ENCODE data around the gene HES4. TPM values are rescaled to one million over a fixed set of nuclear protein-coding genes. Genes with fewer than 3 reads are reported as not detected.

Gene HES4
- total and polyA plus RNA-seq, 10 of the 15 experiments (the other 5 are each of a cell fraction or from before 2014, with no cell fraction given): 0.44 to 1.7 (median 0.85) TPM; not detected in 5

DNA sequence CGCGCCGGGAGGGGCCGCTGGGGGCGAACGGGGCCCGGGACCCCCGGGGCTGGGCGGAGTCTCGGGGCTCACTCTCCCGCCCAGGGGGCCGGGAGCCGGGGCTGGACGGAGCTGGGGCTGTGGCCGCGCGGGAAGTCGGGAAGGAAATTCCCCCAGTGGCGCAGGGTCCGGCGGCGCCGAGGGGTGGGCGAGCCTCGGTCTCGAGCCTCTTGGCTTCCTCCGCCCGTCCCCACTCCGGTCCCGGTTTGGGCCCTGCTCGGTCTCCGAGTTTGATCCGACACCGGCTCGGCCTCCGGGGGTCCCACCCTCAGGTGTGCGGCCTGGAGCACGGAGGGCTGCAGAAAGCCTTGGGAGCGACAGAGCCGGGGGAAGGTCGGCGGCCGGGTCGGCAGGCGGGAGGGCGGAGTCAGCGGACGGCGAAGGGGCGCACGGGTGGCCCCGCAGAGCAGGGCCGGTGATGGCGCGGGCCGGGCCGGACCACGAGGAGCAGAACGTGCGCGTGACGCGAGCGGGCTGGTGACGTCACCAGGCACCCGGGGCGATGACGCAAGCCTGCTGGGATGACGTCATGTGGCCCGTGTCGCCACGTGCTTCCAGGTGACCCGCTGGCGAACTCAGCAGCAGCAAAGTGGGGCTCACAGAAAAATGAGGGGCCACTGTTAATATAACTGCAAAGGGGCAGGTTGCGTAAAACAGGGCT, 610 bp upstream of the HES4 start (continued):
- TF ChIP-seq FOS (IDR thresholded peaks at IDR 0.05; ENCODE audit: borderline replicate concordance, extremely low read depth, insufficient read length) (no peak), RAD51 (IDR thresholded peaks at IDR 0.05) (peak; percentile 70), CREM (IDR thresholded peaks at IDR 0.05; ENCODE audit: low read depth) (peak; percentile 99), IKZF1 (conservative IDR thresholded peaks at IDR 0.05) (peak; percentile 83), NBN (IDR thresholded peaks at IDR 0.05) (peak; percentile 99), BHLHE40 (IDR thresholded peaks at IDR 0.05; ENCODE audit: borderline replicate concordance in 1 of 2, low read depth in 2 of 2, low read length in 1 of 2) (peak; percentile 90 to 99), CBX5 (IDR thresholded peaks at IDR 0.05; ENCODE audit: low read depth) (no peak), GATAD2B (conservative IDR thresholded peaks at IDR 0.05; ENCODE audit: low read depth) (peak; percentile 65), RELA (IDR thresholded peaks at IDR 0.05; ENCODE audit: borderline replicate concordance, partially characterized antibody) (peak; percentile 26), STAT1 (conservative IDR thresholded peaks at IDR 0.05) (no peak), POLR2AphosphoS5 (IDR thresholded peaks at IDR 0.05; ENCODE audit: low read length) (peak; percentile 27; the same call in 1 of the 2 replicates), SUZ12 (IDR thresholded peaks at IDR 0.05; ENCODE audit: unreplicated experiment) (peak; percentile 40), BRCA1 (IDR thresholded peaks at IDR 0.05; ENCODE audit: low read depth, low read length) (no peak), JUNB (IDR thresholded peaks at IDR 0.05) (peak; percentile 26; the same call in 1 of the 2 replicates), ATF7 (IDR thresholded peaks at IDR 0.05; ENCODE audit: low read depth) (peak; percentile 99), JUND (IDR thresholded peaks at IDR 0.05; ENCODE audit: low read depth, low read length) (peak; percentile 93), CHD2 (IDR thresholded peaks at IDR 0.05; ENCODE audit: borderline replicate concordance, low read depth, low read length) (0 out of 2 replicates have a peak, but pooled peaks have one; percentile 38), SRF (IDR thresholded peaks at IDR 0.05; ENCODE audit: low read depth in 2 of 2, low read length in 2 of 2) (no peak), RUNX3 (IDR thresholded peaks at IDR 0.05; ENCODE audit: low read length) (0 out of 2 replicates have a peak, but pooled peaks have one; percentile 45), CBFB (IDR thresholded peaks at IDR 0.05; ENCODE audit: low read depth) (no peak), NR2F1 (conservative IDR thresholded peaks at IDR 0.05) (peak; percentile 76), MYC (IDR thresholded peaks at IDR 0.05; ENCODE audit: insufficient read depth, insufficient read length, insufficient replicate concordance, low read length, severe bottlenecking) (peak; percentile 70), RB1 (IDR thresholded peaks at IDR 0.05; ENCODE audit: borderline replicate concordance) (peak; percentile 36; the same call in 1 of the 2 replicates), SMARCA5 (IDR thresholded peaks at IDR 0.05) (peak; percentile 82), LARP7 (IDR thresholded peaks at IDR 0.05) (peak; percentile 52), NKRF (conservative IDR thresholded peaks at IDR 0.05) (peak; percentile 66), DPF2 (IDR thresholded peaks at IDR 0.05) (peak; percentile 72; the same call in 1 of the 2 replicates)
- TF ChIP-seq, protein P1, sequence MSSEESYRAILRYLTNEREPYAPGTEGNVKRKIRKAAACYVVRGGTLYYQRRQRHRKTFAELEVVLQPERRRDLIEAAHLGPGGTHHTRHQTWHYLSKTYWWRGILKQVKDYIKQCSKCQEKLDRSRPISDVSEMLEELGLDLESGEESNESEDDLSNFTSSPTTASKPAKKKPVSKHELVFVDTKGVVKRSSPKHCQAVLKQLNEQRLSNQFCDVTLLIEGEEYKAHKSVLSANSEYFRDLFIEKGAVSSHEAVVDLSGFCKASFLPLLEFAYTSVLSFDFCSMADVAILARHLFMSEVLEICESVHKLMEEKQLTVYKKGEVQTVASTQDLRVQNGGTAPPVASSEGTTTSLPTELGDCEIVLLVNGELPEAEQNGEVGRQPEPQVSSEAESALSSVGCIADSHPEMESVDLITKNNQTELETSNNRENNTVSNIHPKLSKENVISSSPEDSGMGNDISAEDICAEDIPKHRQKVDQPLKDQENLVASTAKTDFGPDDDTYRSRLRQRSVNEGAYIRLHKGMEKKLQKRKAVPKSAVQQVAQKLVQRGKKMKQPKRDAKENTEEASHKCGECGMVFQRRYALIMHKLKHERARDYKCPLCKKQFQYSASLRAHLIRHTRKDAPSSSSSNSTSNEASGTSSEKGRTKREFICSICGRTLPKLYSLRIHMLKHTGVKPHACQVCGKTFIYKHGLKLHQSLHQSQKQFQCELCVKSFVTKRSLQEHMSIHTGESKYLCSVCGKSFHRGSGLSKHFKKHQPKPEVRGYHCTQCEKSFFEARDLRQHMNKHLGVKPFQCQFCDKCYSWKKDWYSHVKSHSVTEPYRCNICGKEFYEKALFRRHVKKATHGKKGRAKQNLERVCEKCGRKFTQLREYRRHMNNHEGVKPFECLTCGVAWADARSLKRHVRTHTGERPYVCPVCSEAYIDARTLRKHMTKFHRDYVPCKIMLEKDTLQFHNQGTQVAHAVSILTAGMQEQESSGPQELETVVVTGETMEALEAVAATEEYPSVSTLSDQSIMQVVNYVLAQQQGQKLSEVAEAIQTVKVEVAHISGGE (CRISPR knock-in tag; IDR thresholded peaks at IDR 0.05): 0 out of 2 replicates have a peak, but pooled peaks have one; percentile 14

Data from GM12878 (cell line).